ENCODE data around the gene RPS3. TPM values are rescaled to one million over a fixed set of nuclear protein-coding genes. Genes with fewer than 3 reads are reported as not detected.
A peak's percentile ranks its signal among the peaks of the same experiment; 100 is the strongest.

RPS3 gene
- total RNA-seq (4,078 TPM), polyA plus RNA-seq (3,302 TPM)
- long read RNA-seq, donor 1, transcript RPS3-217 (7 exons, 2,097 nt) = major isoform, 133 of 207 reads
- long read RNA-seq, donor 1, transcript RPS3-203 (6 exons, 866 nt) = minor isoform, 13 of 207 reads
- long read RNA-seq, donor 1, partial matches to known transcripts = 54 of 207 reads
- long read RNA-seq, donor 1, other reads (novel, unspliced or antisense) = 5 of 207 reads
- long read RNA-seq, donor 2 = 0 reads
- long read RNA-seq, donor 3, transcript RPS3-218 (6 exons, 737 nt) = minor isoform, 9 of 3,395 reads
- long read RNA-seq, donor 3, transcript RPS3-203 (6 exons, 866 nt) = minor isoform, 57 of 3,395 reads
- long read RNA-seq, donor 3, transcript RPS3-214 (4 exons, 1,878 nt) = minor isoform, 30 of 3,395 reads
- long read RNA-seq, donor 3, transcript RPS3-217 (7 exons, 2,097 nt) = major isoform, 2,347 of 3,395 reads
- long read RNA-seq, donor 3, partial matches to known transcripts = 872 of 3,395 reads
- long read RNA-seq, donor 3, other reads (novel, unspliced or antisense) = 67 of 3,395 reads
- long read RNA-seq, donor 4, transcript RPS3-217 (7 exons, 2,097 nt) = major isoform, 639 of 1,200 reads
- long read RNA-seq, donor 4, transcript RPS3-203 (6 exons, 866 nt) = minor isoform, 42 of 1,200 reads
- long read RNA-seq, donor 4, partial matches to known transcripts = 491 of 1,200 reads
- long read RNA-seq, donor 4, other reads (novel, unspliced or antisense) = 24 of 1,200 reads
- long read RNA-seq, donor 5, transcript RPS3-217 (7 exons, 2,097 nt) = major isoform, 2,701 of 4,395 reads
- long read RNA-seq, donor 5, transcript RPS3-203 (6 exons, 866 nt) = minor isoform, 200 of 4,395 reads
- long read RNA-seq, donor 5, transcript RPS3-216 (7 exons, 796 nt) = minor isoform, 6 of 4,395 reads
- long read RNA-seq, donor 5, transcript RPS3-214 (4 exons, 1,878 nt) = minor isoform, 14 of 4,395 reads
- long read RNA-seq, donor 5, partial matches to known transcripts = 1,287 of 4,395 reads
- long read RNA-seq, donor 5, other reads (novel, unspliced or antisense) = 176 of 4,395 reads
- long read RNA-seq, donor 6, transcript RPS3-203 (6 exons, 866 nt) = minor isoform, 39 of 1,456 reads
- long read RNA-seq, donor 6, transcript RPS3-217 (7 exons, 2,097 nt) = major isoform, 1,125 of 1,456 reads
- long read RNA-seq, donor 6, transcript RPS3-214 (4 exons, 1,878 nt) = minor isoform, 7 of 1,456 reads
- long read RNA-seq, donor 6, partial matches to known transcripts = 248 of 1,456 reads
- long read RNA-seq, donor 6, other reads (novel, unspliced or antisense) = 26 of 1,456 reads
- long read RNA-seq, donor 7, transcript RPS3-214 (4 exons, 1,878 nt) = minor isoform, 19 of 1,930 reads
- long read RNA-seq, donor 7, transcript RPS3-203 (6 exons, 866 nt) = minor isoform, 94 of 1,930 reads
- long read RNA-seq, donor 7, transcript RPS3-218 (6 exons, 737 nt) = minor isoform, 8 of 1,930 reads
- long read RNA-seq, donor 7, transcript RPS3-217 (7 exons, 2,097 nt) = major isoform, 1,059 of 1,930 reads
- long read RNA-seq, donor 7, partial matches to known transcripts = 643 of 1,930 reads
- long read RNA-seq, donor 7, other reads (novel, unspliced or antisense) = 100 of 1,930 reads
- long read RNA-seq, donor 8, transcript RPS3-217 (7 exons, 2,097 nt) = major isoform, 402 of 678 reads
- long read RNA-seq, donor 8, transcript RPS3-203 (6 exons, 866 nt) = minor isoform, 67 of 678 reads
- long read RNA-seq, donor 8, transcript RPS3-214 (4 exons, 1,878 nt) = minor isoform, 7 of 678 reads
- long read RNA-seq, donor 8, partial matches to known transcripts = 147 of 678 reads
- long read RNA-seq, donor 8, other reads (novel, unspliced or antisense) = 53 of 678 reads
- long read RNA-seq, donor 9, transcript RPS3-217 (7 exons, 2,097 nt) = major isoform, 785 of 1,333 reads
- long read RNA-seq, donor 9, transcript RPS3-203 (6 exons, 866 nt) = minor isoform, 90 of 1,333 reads
- long read RNA-seq, donor 9, transcript RPS3-214 (4 exons, 1,878 nt) = minor isoform, 7 of 1,333 reads
- long read RNA-seq, donor 9, partial matches to known transcripts = 358 of 1,333 reads
- long read RNA-seq, donor 9, other reads (novel, unspliced or antisense) = 84 of 1,333 reads
- long read RNA-seq, donor 10, transcript RPS3-217 (7 exons, 2,097 nt) = major isoform, 803 of 1,402 reads
- long read RNA-seq, donor 10, transcript RPS3-218 (6 exons, 737 nt) = minor isoform, 6 of 1,402 reads
- long read RNA-seq, donor 10, transcript RPS3-214 (4 exons, 1,878 nt) = minor isoform, 5 of 1,402 reads
- long read RNA-seq, donor 10, transcript RPS3-203 (6 exons, 866 nt) = minor isoform, 97 of 1,402 reads
- long read RNA-seq, donor 10, partial matches to known transcripts = 371 of 1,402 reads
- long read RNA-seq, donor 10, other reads (novel, unspliced or antisense) = 113 of 1,402 reads

GRCh38 chr11:75399344-75400145, at the start of gene RPS3:
Gene RPS3, plus strand, starts transcription at chr11:75399518. Its CDS starts 30 bp downstream, at chr11:75399548.
- Histone ChIP-seq H3K9me3 (ENCODE audit: control insufficient read depth in 2 of 2, insufficient read depth in 1 of 2, low read length in 1 of 2) (no peaks in the 10 kb centered on the region), H3K4me1 (ENCODE audit: control insufficient read depth in 2 of 2, insufficient read depth in 2 of 2, low read length in 2 of 2) (peaks cover 8 to 14% of the 10 kb centered on the region in 2 donors), H3K27ac (ENCODE audit: low read depth in 1 of 2, low read length in 1 of 2) (peak within 1 kb of the TSS; percentile 97), H3K27me3 (ENCODE audit: control insufficient read depth in 2 of 2, insufficient read depth in 1 of 2, low read length in 1 of 2) (no peaks in the 10 kb centered on the region), H3K36me3 (ENCODE audit: control insufficient read depth in 2 of 2, insufficient read depth in 2 of 2, low read length in 1 of 2) (peaks cover 34 to 37% of the 10 kb centered on the region in 2 donors), H3K4me3 (ENCODE audit: low read length in 2 of 2) (peak within 1 kb of the TSS; percentile 87 to 98)
- under 1% methylated on average over 55 of the region's 55 CpGs for WGBS
- DNase-seq (ENCODE audit: low read depth in 6 of 9, low spot score in 9 of 9) = peak; percentile 76 to 96 (median 87)

GRCh38 chr11:75349521-75350116, 49.7 kb upstream of the RPS3 start:
- no peaks in the 10 kb centered on the region for H3K36me3 ChIP-seq (ENCODE audit: control insufficient read depth in 2 of 2, insufficient read depth in 2 of 2, low read length in 1 of 2)
- H3K9me3 ChIP-seq (ENCODE audit: control insufficient read depth in 2 of 2, insufficient read depth in 1 of 2, low read length in 1 of 2) = peaks cover 0 to 3% of the 10 kb centered on the region in 2 donors
- peaks cover 3 to 27% of the 10 kb centered on the region in 2 donors for H3K27me3 ChIP-seq (ENCODE audit: control insufficient read depth in 2 of 2, insufficient read depth in 1 of 2, low read length in 1 of 2)
- WGBS = 92% methylated on average over 4 of the region's 4 CpGs
- H3K27ac ChIP-seq (ENCODE audit: low read depth in 1 of 2, low read length in 1 of 2) = no peak overlapping the region
- no peak for DNase-seq (ENCODE audit: low read depth in 6 of 9, low spot score in 9 of 9)
- peak overlapping the region in 1 of 2 donors; percentile 40 for H3K4me3 ChIP-seq (ENCODE audit: low read length in 2 of 2)
- peaks cover 7 to 73% of the 10 kb centered on the region in 2 donors for H3K4me1 ChIP-seq (ENCODE audit: control insufficient read depth in 2 of 2, insufficient read depth in 2 of 2, low read length in 2 of 2)

GRCh38 chr11:75350122-75350742, 49.1 kb upstream of the RPS3 start:
- no peak for DNase-seq (ENCODE audit: low read depth in 6 of 9, low spot score in 9 of 9)
- peaks cover 3 to 67% of the 10 kb centered on the region in 2 donors for H3K4me1 ChIP-seq (ENCODE audit: control insufficient read depth in 2 of 2, insufficient read depth in 2 of 2, low read length in 2 of 2)
- peak overlapping the region in 1 of 2 donors; percentile 40 for H3K4me3 ChIP-seq (ENCODE audit: low read length in 2 of 2)
- H3K27me3 ChIP-seq (ENCODE audit: control insufficient read depth in 2 of 2, insufficient read depth in 1 of 2, low read length in 1 of 2) = peaks cover 3 to 27% of the 10 kb centered on the region in 2 donors
- 27% methylated on average over 9 of the region's 9 CpGs for WGBS
- peaks cover 0 to 3% of the 10 kb centered on the region in 2 donors for H3K9me3 ChIP-seq (ENCODE audit: control insufficient read depth in 2 of 2, insufficient read depth in 1 of 2, low read length in 1 of 2)
- H3K27ac ChIP-seq (ENCODE audit: low read depth in 1 of 2, low read length in 1 of 2) = peak overlapping the region; percentile 30 to 74
- H3K36me3 ChIP-seq (ENCODE audit: control insufficient read depth in 2 of 2, insufficient read depth in 2 of 2, low read length in 1 of 2) = no peaks in the 10 kb centered on the region

GRCh38 chr11:75350743-75351540, 48.4 kb upstream of the RPS3 start:
- 3% methylated on average over 47 of the region's 47 CpGs for WGBS
- H3K9me3 ChIP-seq (ENCODE audit: control insufficient read depth in 2 of 2, insufficient read depth in 1 of 2, low read length in 1 of 2) = peaks cover 0 to 3% of the 10 kb centered on the region in 2 donors
- H3K4me1 ChIP-seq (ENCODE audit: control insufficient read depth in 2 of 2, insufficient read depth in 2 of 2, low read length in 2 of 2) = peaks cover 3 to 60% of the 10 kb centered on the region in 2 donors
- no peak for DNase-seq (ENCODE audit: low read depth in 6 of 9, low spot score in 9 of 9)
- H3K27me3 ChIP-seq (ENCODE audit: control insufficient read depth in 2 of 2, insufficient read depth in 1 of 2, low read length in 1 of 2) = peaks cover 3 to 27% of the 10 kb centered on the region in 2 donors
- H3K27ac ChIP-seq (ENCODE audit: low read depth in 1 of 2, low read length in 1 of 2) = peak overlapping the region in 1 of 2 donors; percentile 74
- peak overlapping the region; percentile 40 to 54 for H3K4me3 ChIP-seq (ENCODE audit: low read length in 2 of 2)
- H3K36me3 ChIP-seq (ENCODE audit: control insufficient read depth in 2 of 2, insufficient read depth in 2 of 2, low read length in 1 of 2) = no peaks in the 10 kb centered on the region

GRCh38 chr11:75351541-75351790, 47.9 kb upstream of the RPS3 start, which contains the start of gene ARRB1:
Gene ARRB1, minus strand, starts transcription at chr11:75351661. Its CDS starts 54 bp downstream, at chr11:75351607.
- Histone ChIP-seq H3K27me3 (ENCODE audit: control insufficient read depth in 2 of 2, insufficient read depth in 1 of 2, low read length in 1 of 2) (peaks cover 3 to 27% of the 10 kb centered on the region in 2 donors), H3K9me3 (ENCODE audit: control insufficient read depth in 2 of 2, insufficient read depth in 1 of 2, low read length in 1 of 2) (peaks cover 0 to 3% of the 10 kb centered on the region in 2 donors), H3K27ac (ENCODE audit: low read depth in 1 of 2, low read length in 1 of 2) (peak within 1 kb of the TSS; percentile 63 to 74), H3K4me3 (ENCODE audit: low read length in 2 of 2) (peak within 1 kb of the TSS; percentile 50 to 54), H3K36me3 (ENCODE audit: control insufficient read depth in 2 of 2, insufficient read depth in 2 of 2, low read length in 1 of 2) (no peaks in the 10 kb centered on the region), H3K4me1 (ENCODE audit: control insufficient read depth in 2 of 2, insufficient read depth in 2 of 2, low read length in 2 of 2) (peaks cover 3 to 55% of the 10 kb centered on the region in 2 donors)
- WGBS = under 1% methylated on average over 38 of the region's 38 CpGs
- DNase-seq (ENCODE audit: low read depth in 6 of 9, low spot score in 9 of 9) = no peak
